Gastrocnemius medialis (tissue), 4 donors: ENCODE data around the gene EXOC3L4. TPM values are rescaled to one million over a fixed set of nuclear protein-coding genes. Genes with fewer than 3 reads are reported as not detected.
A peak's percentile ranks its signal among the peaks of the same experiment; 100 is the strongest.

Source experiments
- ATAC-seq, 2 donors: fragments of 150-250 bp; one replicate each; pipeline ENCODE4 v1.9.1; 2016
- DNase-seq, 2 donors: peaks; one replicate each; pipeline ENCODE4 v3.0.0-alpha.2; 2019
- H3K27ac ChIP-seq, 4 donors: fragments of 200-600 bp; sonication (generic); 1 replicate in 1 of 4; 2 replicates in 3 of 4; pipeline ENCODE4 v1.5.1; 2016 to 2018; ENCODE audit warnings: mild to moderate bottlenecking in 2 of 4, moderate library complexity in 1 of 4
- H3K27me3 ChIP-seq, 3 donors: fragments of 200-600 bp; sonication (generic) in 2 of 3; 1 replicate in 1 of 3; 2 replicates in 2 of 3; pipeline versions ENCODE4 v1.5.1 to v1.6.0; 2016 to 2019; ENCODE audit warnings: mild to moderate bottlenecking in 1 of 3, moderate library complexity in 1 of 3
- H3K36me3 ChIP-seq, 2 donors: fragments of 200-600 bp; sonication (generic) in 1 of 2; one replicate each; pipeline ENCODE4 v1.5.1; 2017 to 2018
- H3K4me1 ChIP-seq, 2 donors: fragments of 200-600 bp; sonication (generic) in 1 of 2; one replicate each; pipeline ENCODE4 v1.5.1; 2016 to 2017; ENCODE audit warnings: mild to moderate bottlenecking in 2 of 2
- H3K4me3 ChIP-seq, 4 donors: fragments of 200-600 bp; sonication (generic) in 3 of 4; 1 replicate in 1 of 4; 2 replicates in 3 of 4; pipeline ENCODE4 v1.5.1; 2016 to 2019; ENCODE audit warnings: mild to moderate bottlenecking in 2 of 4
- H3K9me3 ChIP-seq, 3 donors: fragments of 200-600 bp; sonication (generic) in 2 of 3; 1 replicate in 1 of 3; 2 replicates in 2 of 3; pipeline ENCODE4 v1.5.1; 2016 to 2019
- CTCF ChIP-seq, 5 experiments: fragments of 450-650 bp in 3 of 5; fragments of 200-600 bp in 2 of 5; sonication (generic) in 2 of 5; IDR thresholded peaks in 4 of 5; conservative IDR thresholded peaks in 1 of 5; 1 replicate in 4 of 5; 2 replicates in 1 of 5; pipeline ENCODE4 v1.5.1; 2016 to 2019; ENCODE audit warnings: antibody characterized with exemption in 5 of 5, mild to moderate bottlenecking in 3 of 5, moderate library complexity in 3 of 5
- POLR2A ChIP-seq, 2 donors: fragments of 450-650 bp; IDR thresholded peaks; one replicate each; pipeline ENCODE4 v1.6.1; 2017; ENCODE audit warnings: antibody characterized with exemption in 2 of 2, mild to moderate bottlenecking in 2 of 2, moderate library complexity in 2 of 2
- in situ Hi-C, 4 donors: fragments of 200-750 bp; cut with MboI; loops; one replicate each; pipeline versions ENCODE4 v1.15.0 to v1.8.0; 2017; ENCODE audit warnings: low sequenced_read_pairs in 4 of 4
- intact Hi-C: fragments of 100-400 bp; cut with DNase I; formaldehyde crosslinking; loops from one replicate; pipeline ENCODE4 v1.15.1; 2023; ENCODE audit warnings: low total_unique reads
- total RNA-seq, 4 donors: library from RNA; depleted of rRNA; stranded (reverse); fragments of >200 nt; gene quantifications; one replicate each; pipeline versions ENCODE4 v1.1.0 to v1.2.3, GENCODE V29; 2016

Gene EXOC3L4
- total RNA-seq, 4 donors from 2014 or later = 0.35 to 2.4 TPM; not detected in 2

- Histone ChIP-seq H3K4me1 (peaks cover 0 to 8% of the 10 kb centered on the region in 2 donors), H3K4me3 (peak overlapping the region; percentile 34 to 59 (median 48)), H3K27me3 (no peaks in the 10 kb centered on the region), H3K9me3 (no peaks in the 10 kb centered on the region), H3K27ac (no peak overlapping the region), H3K36me3 (no peaks in the 10 kb centered on the region)
- intact Hi-C loops = loop anchor here (1.0 kb wide), 1 partner anchor 398 kb away; no protein-coding TSS in a partner anchor
- in situ Hi-C loops = loop anchor here in 1 of 4 donors (25.0 kb wide), 1 partner anchor 195 kb away; no protein-coding TSS in a partner anchor
- TF ChIP-seq CTCF (IDR thresholded peaks at IDR 0.05 in 4 of 5, conservative IDR thresholded peaks at IDR 0.05 in 1 of 5) (no peak), POLR2A (IDR thresholded peaks at IDR 0.05) (no peak)
- ATAC-seq = no peak
- DNase-seq = no peak
Observed at GRCh38 chr14:103091883-103092222, 2.7 kb upstream of the EXOC3L4 start.

GRCh38 chr14:103093856-103094405 is 594 bp upstream of the EXOC3L4 start:
- Histone ChIP-seq H3K4me3 (peak overlapping the region in 1 of 4 donors; percentile 15), H3K9me3 (no peaks in the 10 kb centered on the region), H3K4me1 (peaks cover 0 to 8% of the 10 kb centered on the region in 2 donors), H3K27me3 (no peaks in the 10 kb centered on the region), H3K36me3 (no peaks in the 10 kb centered on the region), H3K27ac (peak overlapping the region in 1 of 4 donors; percentile 46)
- intact Hi-C loops = no loop called here
- no peak for ATAC-seq
- no peak for TF ChIP-seq CTCF (IDR thresholded peaks at IDR 0.05 in 4 of 5, conservative IDR thresholded peaks at IDR 0.05 in 1 of 5)
- no peak for TF ChIP-seq POLR2A (IDR thresholded peaks at IDR 0.05)
- in situ Hi-C loops = loop anchor here in 1 of 4 donors (25.0 kb wide), 1 partner anchor 193 kb away; no protein-coding TSS in a partner anchor
- DNase-seq = no peak

- Histone ChIP-seq H3K4me1 (peaks cover 0 to 8% of the 10 kb centered on the region in 2 donors), H3K9me3 (no peaks in the 10 kb centered on the region), H3K36me3 (no peaks in the 10 kb centered on the region), H3K4me3 (no peak overlapping the region), H3K27me3 (peaks cover 0 to 3% (median 0%) of the 10 kb centered on the region in 3 donors), H3K27ac (no peak overlapping the region)
- intact Hi-C loops (no loop called here), in situ Hi-C loops (loop anchor here in 1 of 4 donors (25.0 kb wide), 1 partner anchor 192 kb away; no protein-coding TSS in a partner anchor)
- TF ChIP-seq CTCF (IDR thresholded peaks at IDR 0.05 in 4 of 5, conservative IDR thresholded peaks at IDR 0.05 in 1 of 5) (no peak), POLR2A (IDR thresholded peaks at IDR 0.05) (no peak)
- ATAC-seq (no peak), DNase-seq (no peak)
Observed at GRCh38 chr14:103095210-103095778, 769 bp downstream of the EXOC3L4 start.

GRCh38 chr14:103096387-103096786 is 1.9 kb downstream of the EXOC3L4 start:
- Histone ChIP-seq H3K9me3 (no peaks in the 10 kb centered on the region), H3K27ac (no peak overlapping the region), H3K36me3 (no peaks in the 10 kb centered on the region), H3K4me3 (no peak overlapping the region), H3K4me1 (peaks cover 0 to 4% of the 10 kb centered on the region in 2 donors), H3K27me3 (peaks cover 3 to 12% (median 8%) of the 10 kb centered on the region in 3 donors)
- intact Hi-C loops (no loop called here), in situ Hi-C loops (loop anchor here in 1 of 4 donors (25.0 kb wide), 1 partner anchor 191 kb away; no protein-coding TSS in a partner anchor)
- TF ChIP-seq POLR2A (IDR thresholded peaks at IDR 0.05) (no peak), CTCF (IDR thresholded peaks at IDR 0.05 in 4 of 5, conservative IDR thresholded peaks at IDR 0.05 in 1 of 5) (no peak)
- DNase-seq (no peak), ATAC-seq (no peak)
